ENCODE data around the gene TRAF7. TPM values are rescaled to one million over a fixed set of nuclear protein-coding genes. Genes with fewer than 3 reads are reported as not detected.

TRAF7 gene
- total RNA-seq, 2 donors from 2014 or later: 102 to 131 TPM

DNA sequence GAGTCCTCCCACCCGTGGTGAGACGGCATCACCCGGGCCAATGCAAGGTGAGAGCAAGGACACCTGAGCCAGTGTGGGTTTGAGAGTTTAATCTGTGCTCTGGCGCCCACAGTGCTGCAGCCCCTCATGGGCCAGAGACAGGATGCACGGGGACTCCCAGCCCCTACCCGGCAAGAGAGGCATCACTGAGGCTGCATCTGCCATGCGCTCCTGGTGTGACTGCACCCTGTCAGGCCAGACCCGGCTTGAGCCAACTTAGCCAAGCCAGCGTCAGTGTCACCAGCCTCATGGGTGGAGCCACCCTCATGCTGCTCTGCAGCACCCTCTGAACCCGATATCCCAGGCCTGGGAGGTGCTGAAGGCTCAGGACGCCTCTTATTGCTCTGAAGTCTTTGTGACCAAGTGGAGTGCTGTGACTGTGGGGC, 56.4 kb downstream of the TRAF7 start:
- Histone ChIP-seq H3K36me3 (peaks cover 8% of the 10 kb centered on the region), H3K9ac (ENCODE audit: low read depth in 2 of 2, low read length in 2 of 2) (peak overlapping the region in 1 of 2 donors; percentile 76), H3K27ac (no peak overlapping the region), H3K4me1 (peaks cover 19% of the 10 kb centered on the region), H3K4me3 (no peak overlapping the region), H3K27me3 (no peaks in the 10 kb centered on the region), H3K9me3 (no peaks in the 10 kb centered on the region)
- no peak for DNase-seq
- intact Hi-C loops (cut with DNase I): no loop called here
- TF ChIP-seq, protein P1, sequence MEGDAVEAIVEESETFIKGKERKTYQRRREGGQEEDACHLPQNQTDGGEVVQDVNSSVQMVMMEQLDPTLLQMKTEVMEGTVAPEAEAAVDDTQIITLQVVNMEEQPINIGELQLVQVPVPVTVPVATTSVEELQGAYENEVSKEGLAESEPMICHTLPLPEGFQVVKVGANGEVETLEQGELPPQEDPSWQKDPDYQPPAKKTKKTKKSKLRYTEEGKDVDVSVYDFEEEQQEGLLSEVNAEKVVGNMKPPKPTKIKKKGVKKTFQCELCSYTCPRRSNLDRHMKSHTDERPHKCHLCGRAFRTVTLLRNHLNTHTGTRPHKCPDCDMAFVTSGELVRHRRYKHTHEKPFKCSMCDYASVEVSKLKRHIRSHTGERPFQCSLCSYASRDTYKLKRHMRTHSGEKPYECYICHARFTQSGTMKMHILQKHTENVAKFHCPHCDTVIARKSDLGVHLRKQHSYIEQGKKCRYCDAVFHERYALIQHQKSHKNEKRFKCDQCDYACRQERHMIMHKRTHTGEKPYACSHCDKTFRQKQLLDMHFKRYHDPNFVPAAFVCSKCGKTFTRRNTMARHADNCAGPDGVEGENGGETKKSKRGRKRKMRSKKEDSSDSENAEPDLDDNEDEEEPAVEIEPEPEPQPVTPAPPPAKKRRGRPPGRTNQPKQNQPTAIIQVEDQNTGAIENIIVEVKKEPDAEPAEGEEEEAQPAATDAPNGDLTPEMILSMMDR (IDR thresholded peaks at IDR 0.05): no peak

- Histone ChIP-seq H3K36me3 (peaks cover 3% of the 10 kb centered on the region), H3K27ac (peak overlapping the region; percentile 17), H3K4me3 (peak overlapping the region; percentile 95), H3K9ac (ENCODE audit: low read depth in 2 of 2, low read length in 2 of 2) (peak overlapping the region; percentile 30 to 76), H3K27me3 (no peaks in the 10 kb centered on the region), H3K9me3 (no peaks in the 10 kb centered on the region), H3K4me1 (peaks cover 18% of the 10 kb centered on the region)
- TF ChIP-seq, protein P1 (IDR thresholded peaks at IDR 0.05): no peak
- intact Hi-C loops (cut with DNase I): no loop called here
- DNase-seq: no peak
Measured at GRCh38 chr16:2212362-2213324, 57.1 kb downstream of the TRAF7 start.

- TF ChIP-seq, protein P1 (IDR thresholded peaks at IDR 0.05): no peak
- Histone ChIP-seq H3K9me3 (no peaks in the 10 kb centered on the region), H3K4me3 (peak overlapping the region; percentile 95), H3K4me1 (peaks cover 18% of the 10 kb centered on the region), H3K27me3 (no peaks in the 10 kb centered on the region), H3K36me3 (no peaks in the 10 kb centered on the region), H3K9ac (ENCODE audit: low read depth in 2 of 2, low read length in 2 of 2) (peak overlapping the region; percentile 76 to 92), H3K27ac (peak overlapping the region; percentile 71)
- intact Hi-C loops (cut with DNase I): no loop called here
- no peak for DNase-seq
Measured at GRCh38 chr16:2213817-2214718, 58.5 kb downstream of the TRAF7 start.

DNA sequence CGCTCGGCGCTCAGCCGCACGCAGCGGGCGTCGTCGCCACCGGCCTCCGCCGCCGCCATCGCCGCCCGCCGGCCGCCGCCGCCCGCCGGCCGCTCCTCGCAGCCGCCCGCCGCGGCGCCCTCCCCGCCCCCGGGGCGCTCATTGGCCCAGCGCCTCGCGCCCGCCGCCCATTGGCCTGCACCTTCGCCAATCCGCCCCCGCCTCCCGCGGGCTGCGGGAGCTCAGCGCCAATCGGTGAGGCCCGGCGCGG, 59.1 kb downstream of the TRAF7 start, which contains the start of gene PGP:
Gene PGP, minus strand, starts transcription at position 122 of the 250 bp plus-strand sequence. Its CDS starts 63 bp downstream, at position 59.
- no peaks in the 10 kb centered on the region for H3K27me3 ChIP-seq
- peak within 1 kb of the TSS; percentile 77 for H3K27ac ChIP-seq
- intact Hi-C loops (cut with DNase I): no loop called here
- DNase-seq: no peak
- H3K36me3 ChIP-seq: no peaks in the 10 kb centered on the region
- peak within 1 kb of the TSS; percentile 95 for H3K4me3 ChIP-seq
- H3K4me1 ChIP-seq: peaks cover 18% of the 10 kb centered on the region
- peak within 1 kb of the TSS; percentile 77 to 92 for H3K9ac ChIP-seq (ENCODE audit: low read depth in 2 of 2, low read length in 2 of 2)
- no peaks in the 10 kb centered on the region for H3K9me3 ChIP-seq
- TF ChIP-seq, protein P1 (IDR thresholded peaks at IDR 0.05): no peak

- no peak for DNase-seq
- H3K27ac ChIP-seq: no peak overlapping the region
- no peaks in the 10 kb centered on the region for H3K9me3 ChIP-seq
- H3K4me1 ChIP-seq: peaks cover 18% of the 10 kb centered on the region
- H3K36me3 ChIP-seq: no peaks in the 10 kb centered on the region
- no peaks in the 10 kb centered on the region for H3K27me3 ChIP-seq
- TF ChIP-seq, protein P1 (IDR thresholded peaks at IDR 0.05): no peak
- intact Hi-C loops (cut with DNase I): no loop called here
- no peak overlapping the region for H3K9ac ChIP-seq (ENCODE audit: low read depth in 2 of 2, low read length in 2 of 2)
- H3K4me3 ChIP-seq: no peak overlapping the region
Measured at GRCh38 chr16:2216330-2216729, 60.7 kb downstream of the TRAF7 start.

All from colonic mucosa (tissue), 4 donors.